NCI-H1048 (cell line): Measurements from ENCODE around the gene NCK1.
"Not testable (repeated sequence)": the region's sequence is repeated elsewhere in the genome, so short reads cannot be mapped to it uniquely, and the experiment has no call there.

ENCODE experiments used
- DNase-seq: peaks from one replicate; lab custom pipeline; 2025; lab: John Stamatoyannopoulos, UW

Gene NCK1

GRCh38 chr3:136862617-136863322 is 762 bp downstream of the NCK1 start:
- peak; percentile 10 for DNase-seq

- DNase-seq, result no peak
Measured at GRCh38 chr3:136869282-136869681, 7.3 kb downstream of the NCK1 start.

GRCh38 chr3:136872258-136872657 is 10.2 kb downstream of the NCK1 start:
- DNase-seq, result not testable (repeated sequence)

- not testable (repeated sequence) for DNase-seq
Measured at GRCh38 chr3:136879510-136879909, 17.5 kb downstream of the NCK1 start.

GRCh38 chr3:136882571-136882970 is 20.6 kb downstream of the NCK1 start:
- DNase-seq, result no peak

- DNase-seq, result no peak
Measured at GRCh38 chr3:136883967-136884720, 22.1 kb downstream of the NCK1 start.

GRCh38 chr3:136885357-136886213 is 23.6 kb downstream of the NCK1 start:
- no peak for DNase-seq

GRCh38 chr3:136889947-136890346 is 27.9 kb downstream of the NCK1 start:
- no peak for DNase-seq

- DNase-seq, result no peak
Measured at GRCh38 chr3:136891934-136892855, 30.2 kb downstream of the NCK1 start.

- DNase-seq, result no peak
Measured at GRCh38 chr3:136893848-136894443, 31.9 kb downstream of the NCK1 start.

- not testable (repeated sequence) for DNase-seq
Measured at GRCh38 chr3:136897171-136897570, 35.2 kb downstream of the NCK1 start.

- DNase-seq, result no peak
Measured at GRCh38 chr3:136898549-136898948, 36.5 kb downstream of the NCK1 start.

- no peak for DNase-seq
Measured at GRCh38 chr3:136898954-136899353, 36.9 kb downstream of the NCK1 start.

GRCh38 chr3:136899622-136900158 is 37.7 kb downstream of the NCK1 start:
- no peak for DNase-seq

- not testable (repeated sequence) for DNase-seq
Measured at GRCh38 chr3:136900694-136901093, 38.7 kb downstream of the NCK1 start.

GRCh38 chr3:136901391-136901790 is 39.4 kb downstream of the NCK1 start:
- DNase-seq, result no peak

- not testable (repeated sequence) for DNase-seq
Measured at GRCh38 chr3:136902530-136902929, 40.5 kb downstream of the NCK1 start.

- no peak for DNase-seq
Measured at GRCh38 chr3:136903899-136904298, 41.9 kb downstream of the NCK1 start.

GRCh38 chr3:136904746-136905145 is 42.7 kb downstream of the NCK1 start:
- DNase-seq, result no peak

GRCh38 chr3:136905549-136905948 is 43.5 kb downstream of the NCK1 start:
- DNase-seq, result no peak

- no peak for DNase-seq
Measured at GRCh38 chr3:136906725-136907124, 44.7 kb downstream of the NCK1 start.
